ENCODE results near the gene SLC13A4. TPM values are rescaled to one million over a fixed set of nuclear protein-coding genes. Genes with fewer than 3 reads are reported as not detected.

The SLC13A4 gene
- total RNA-seq, 1 experiment from 2014 or later, result not detected

- H3K27me3 ChIP-seq (ENCODE audit: control insufficient read depth, insufficient read depth, low read length), result no peaks in the 10 kb centered on the region
- no peaks in the 10 kb centered on the region; the same call in 1 of the 2 replicates for H3K36me3 ChIP-seq (ENCODE audit: control insufficient read depth, insufficient read depth, low read length)
- no peaks in the 10 kb centered on the region for H3K9me3 ChIP-seq (ENCODE audit: control insufficient read depth, insufficient read depth, low read depth, low read length)
- TF ChIP-seq SIN3A (IDR thresholded peaks at IDR 0.05; ENCODE audit: borderline replicate concordance, insufficient read depth, low read depth, low read length) (no peak), CTCF (IDR thresholded peaks at IDR 0.05) (no peak), TCF7L2 (IDR thresholded peaks at IDR 0.05; ENCODE audit: low read depth, low read length) (no peak), POLR2AphosphoS5 (IDR thresholded peaks at IDR 0.05; ENCODE audit: low read depth, low read length) (no peak)
- CTCF ChIA-PET, result no interaction called here
- POLR2A ChIA-PET, result interaction anchor here (0.6 kb wide), 1 partner anchor 25 kb away, joined by 10 read pairs; no protein-coding TSS in a partner anchor
- no peaks in the 10 kb centered on the region for H3K4me1 ChIP-seq (ENCODE audit: control insufficient read depth, insufficient read depth, low read length)
- no peak overlapping the region for H3K27ac ChIP-seq (ENCODE audit: low read length)
- no peak overlapping the region for H3K4me3 ChIP-seq (ENCODE audit: low read depth in 2 of 2, low read length in 2 of 2)
- no peak for DNase-seq (ENCODE audit: low read depth, low spot score)
- ATAC-seq, result 0 out of 2 replicates have a peak, but pooled peaks have one; percentile 45
- in situ Hi-C loops (cut with HindIII; ENCODE audit: low pct_unique_long_range_greater_than_20kb, low sequenced_read_pairs) (no loop called here), intact Hi-C loops (cut with micrococcal nuclease; ENCODE audit: unreplicated experiment) (no loop called here)
- no TSS peak for BruUV-seq (replicated peaks)
Measured at GRCh38 chr7:135683609-135684008, 44.4 kb downstream of the SLC13A4 start.

- POLR2A ChIA-PET, result no interaction called here
Measured at GRCh38 chr7:135682191-135682590, 45.8 kb downstream of the SLC13A4 start.

More at GRCh38 chr7:135682191-135682590, 45.8 kb downstream of the SLC13A4 start:
- Histone ChIP-seq H3K27ac (ENCODE audit: low read length) (no peak overlapping the region), H3K4me1 (ENCODE audit: control insufficient read depth, insufficient read depth, low read length) (no peaks in the 10 kb centered on the region), H3K36me3 (ENCODE audit: control insufficient read depth, insufficient read depth, low read length) (no peaks in the 10 kb centered on the region; the same call in 1 of the 2 replicates), H3K9me3 (ENCODE audit: control insufficient read depth, insufficient read depth, low read depth, low read length) (no peaks in the 10 kb centered on the region), H3K27me3 (ENCODE audit: control insufficient read depth, insufficient read depth, low read length) (no peaks in the 10 kb centered on the region), H3K4me3 (ENCODE audit: low read depth in 2 of 2, low read length in 2 of 2) (no peak overlapping the region)
- no peak for ATAC-seq
- CTCF ChIA-PET, result interaction anchor here (0.5 kb wide), 1 partner anchor 28 kb away, joined by 6 read pairs; no protein-coding TSS in a partner anchor
- TF ChIP-seq CTCF (IDR thresholded peaks at IDR 0.05) (no peak), POLR2AphosphoS5 (IDR thresholded peaks at IDR 0.05; ENCODE audit: low read depth, low read length) (no peak), TCF7L2 (IDR thresholded peaks at IDR 0.05; ENCODE audit: low read depth, low read length) (no peak), REST (IDR thresholded peaks at IDR 0.05; ENCODE audit: insufficient read depth in 1 of 2, low read depth in 2 of 2, low read length in 1 of 2) (no peak), SIN3A (IDR thresholded peaks at IDR 0.05; ENCODE audit: borderline replicate concordance, insufficient read depth, low read depth, low read length) (no peak)
- DNase-seq (ENCODE audit: low read depth, low spot score), result no peak
- BruUV-seq (replicated peaks), result no TSS peak
- intact Hi-C loops (cut with micrococcal nuclease; ENCODE audit: unreplicated experiment), result no loop called here
- in situ Hi-C loops (cut with HindIII; ENCODE audit: low pct_unique_long_range_greater_than_20kb, low sequenced_read_pairs), result no loop called here
